PC-3 (cell line): ENCODE results near the gene HOXB13. TPM values are rescaled to one million over a fixed set of nuclear protein-coding genes. Genes with fewer than 3 reads are reported as not detected.

Source experiments
- ATAC-seq: fragments of 200-7000 bp; cut with Tn5 transposase; 2 replicates; pipeline ENCODE4 v1.9.1; 2020; ENCODE audit warnings: mild to moderate bottlenecking, moderate library complexity
- BruUV-seq: library from RNA; stranded (reverse); fragments of 400-500 nt; replicated peaks from 2 replicates; lab custom pipeline; 2021; lab: Mats Ljungman, UMichigan
- CTCF ChIA-PET: fragments of 300-600 bp; sonication (Branson Sonifier 250); formaldehyde crosslinking; loops from one replicate; lab custom pipeline; 2022; ENCODE audit warnings: antibody characterized with exemption; lab: Charles Lee
- POLR2A ChIA-PET: fragments of 300-600 bp; sonication (Branson Sonifier 250); formaldehyde crosslinking; loops from one replicate; lab custom pipeline; 2022; ENCODE audit warnings: antibody characterized with exemption; ENCODE audit not compliant: unreplicated experiment; lab: Charles Lee
- DNase-seq: peaks from one replicate; pipeline ENCODE4 v3.0.0-alpha.2; 2015
- H2AFZ ChIP-seq: fragments of 300-600 bp; sonication (generic); 2 replicates; pipeline ENCODE4 v1.6.0; 2016; ENCODE audit warnings: antibody characterized with exemption, low read length
- H3F3A ChIP-seq: fragments of 300-600 bp; sonication (generic); one replicate; pipeline ENCODE4 v1.6.0; 2017; ENCODE audit warnings: antibody characterized with exemption, low read length, control low read depth, mild to moderate bottlenecking; ENCODE audit not compliant: unreplicated experiment
- H3K27ac ChIP-seq: fragments of 300-600 bp; sonication (generic); 2 replicates; pipeline ENCODE4 v1.5.1; 2016; ENCODE audit warnings: mild to moderate bottlenecking, low read length
- H3K27me3 ChIP-seq: fragments of 300-600 bp; sonication (generic); 2 replicates; pipeline ENCODE4 v1.6.1; 2016; ENCODE audit warnings: low read length, mixed read lengths
- H3K36me3 ChIP-seq: fragments of 300-600 bp; sonication (generic); 2 replicates; pipeline ENCODE4 v1.6.1; 2016; ENCODE audit warnings: low read depth, mixed run types, low read length, mixed read lengths
- H3K4me1 ChIP-seq: fragments of 300-600 bp; sonication (generic); 2 replicates; pipeline ENCODE4 v1.5.1; 2016; ENCODE audit warnings: low read length; ENCODE audit not compliant: insufficient read depth
- H3K4me2 ChIP-seq: fragments of 300-600 bp; sonication (generic); 2 replicates; pipeline ENCODE4 v1.6.0; 2016; ENCODE audit warnings: low read length
- H3K4me3 ChIP-seq: fragments of 300-600 bp; sonication (generic); 2 replicates; pipeline ENCODE4 v1.5.1; 2016; ENCODE audit warnings: mild to moderate bottlenecking, low read length, mixed read lengths
- H3K79me2 ChIP-seq: fragments of 300-600 bp; sonication (generic); 2 replicates; pipeline ENCODE4 v1.6.1; 2017; ENCODE audit warnings: low read length, mixed read lengths
- H3K9ac ChIP-seq: fragments of 300-600 bp; sonication (generic); 2 replicates; pipeline ENCODE4 v1.6.0; 2016; ENCODE audit warnings: mild to moderate bottlenecking, low read length
- H3K9me2 ChIP-seq: fragments of 300-600 bp; sonication (generic); replicated peaks from 2 replicates; pipeline ENCODE4 v1.6.1; 2016; ENCODE audit warnings: mixed run types, low read length, mixed read lengths
- H3K9me3 ChIP-seq: fragments of 300-600 bp; sonication (generic); 2 replicates; pipeline ENCODE4 v1.6.1; 2016; ENCODE audit warnings: low read length, mixed read lengths
- H4K20me1 ChIP-seq: fragments of 300-600 bp; sonication (generic); 2 replicates; pipeline ENCODE4 v1.6.1; 2016; ENCODE audit warnings: low read length, mixed read lengths
- EZH2 ChIP-seq: fragments of 300-600 bp; sonication (generic); IDR thresholded peaks from one replicate; pipeline ENCODE4 v1.6.1; 2017; ENCODE audit warnings: antibody characterized with exemption, mild to moderate bottlenecking, low read length; ENCODE audit not compliant: unreplicated experiment
- EZH2phosphoT487 ChIP-seq: fragments of 300-600 bp; sonication (generic); IDR thresholded peaks from 2 replicates; pipeline ENCODE4 v1.6.1; 2018; ENCODE audit warnings: mild to moderate bottlenecking, antibody characterized with exemption, low read length, borderline replicate concordance
- intact Hi-C: fragments of 100-400 bp; cut with micrococcal nuclease; formaldehyde crosslinking; loops from 2 replicates; pipeline ENCODE4 v1.9.0; 2023
- total RNA-seq: library from RNA; depleted of rRNA; stranded (reverse); fragments of >200 nt; gene quantifications from 2 replicates; pipeline ENCODE4 v1.2.3, GENCODE V29; 2014
- TF ChIP-seq, protein P1 (sequence below): fragments of 300-600 bp; sonication (generic); conservative IDR thresholded peaks from 2 replicates; pipeline ENCODE4 v1.5.1; 2017; ENCODE audit warnings: antibody characterized with exemption, low read depth, mild to moderate bottlenecking, low read length

Gene HOXB13
- total RNA-seq, 1 experiment from 2014 or later = 80.8 TPM

DNA sequence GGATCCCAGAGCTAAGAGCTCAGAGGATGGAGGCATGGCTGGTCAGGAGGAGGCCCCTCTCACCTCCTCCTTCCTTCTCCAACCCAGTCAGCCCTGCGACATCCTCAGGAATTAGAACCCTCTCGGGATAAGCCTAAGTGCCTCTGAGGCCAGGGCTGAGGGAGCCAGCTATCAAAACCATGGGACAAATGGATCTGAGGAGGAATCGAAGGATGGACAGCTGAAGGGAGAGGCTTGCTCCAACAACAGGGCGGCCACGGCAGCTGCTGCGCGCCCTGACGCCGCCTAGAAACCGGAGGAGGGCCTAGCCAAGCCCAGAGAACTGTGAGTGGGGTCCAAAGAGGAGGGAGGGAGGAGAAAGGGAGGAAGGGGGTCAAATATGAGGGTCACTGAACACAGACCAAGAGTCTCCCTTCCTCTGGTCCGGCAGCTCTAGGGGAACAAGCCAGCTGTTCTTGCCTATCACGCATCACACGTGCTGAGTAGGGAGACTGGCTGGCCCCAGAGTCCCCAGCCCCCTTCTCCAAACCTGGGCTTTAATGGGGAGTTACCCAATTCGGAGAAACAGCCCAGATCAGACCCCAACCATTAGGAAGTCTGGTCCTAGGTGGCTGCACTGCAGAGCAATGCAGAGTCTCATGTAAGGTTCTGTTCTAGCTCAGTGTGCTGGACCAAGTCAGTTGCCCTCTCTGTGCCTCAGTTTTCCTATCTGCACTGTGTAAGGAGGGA lies 5.9 kb upstream of the HOXB13 start:
- Histone ChIP-seq H3K36me3 (no peaks in the 10 kb centered on the region), H3K79me2 (peaks cover 81% of the 10 kb centered on the region), H3K4me2 (peak overlapping the region; percentile 85), H3K27ac (peak overlapping the region; percentile 56), H4K20me1 (no peaks in the 10 kb centered on the region), H3K9me3 (no peaks in the 10 kb centered on the region), H3K9me2 (no peaks in the 10 kb centered on the region), H3K9ac (peak overlapping the region; percentile 79), H3K4me1 (peaks cover 79% of the 10 kb centered on the region), H3K4me3 (peak overlapping the region; percentile 65), H2AFZ (peak overlapping the region; percentile 89), H3F3A (no peaks in the 10 kb centered on the region), H3K27me3 (no peaks in the 10 kb centered on the region)
- peak; percentile 11 for ATAC-seq
- POLR2A ChIA-PET = interaction anchor here (0.6 to 1.6 kb wide), 5 partner anchors 10 to 15 kb away, joined by 4 to 6 read pairs (median 6); partner anchors contain the start of gene PRAC1
- BruUV-seq = no TSS peak
- TF ChIP-seq, protein P1, sequence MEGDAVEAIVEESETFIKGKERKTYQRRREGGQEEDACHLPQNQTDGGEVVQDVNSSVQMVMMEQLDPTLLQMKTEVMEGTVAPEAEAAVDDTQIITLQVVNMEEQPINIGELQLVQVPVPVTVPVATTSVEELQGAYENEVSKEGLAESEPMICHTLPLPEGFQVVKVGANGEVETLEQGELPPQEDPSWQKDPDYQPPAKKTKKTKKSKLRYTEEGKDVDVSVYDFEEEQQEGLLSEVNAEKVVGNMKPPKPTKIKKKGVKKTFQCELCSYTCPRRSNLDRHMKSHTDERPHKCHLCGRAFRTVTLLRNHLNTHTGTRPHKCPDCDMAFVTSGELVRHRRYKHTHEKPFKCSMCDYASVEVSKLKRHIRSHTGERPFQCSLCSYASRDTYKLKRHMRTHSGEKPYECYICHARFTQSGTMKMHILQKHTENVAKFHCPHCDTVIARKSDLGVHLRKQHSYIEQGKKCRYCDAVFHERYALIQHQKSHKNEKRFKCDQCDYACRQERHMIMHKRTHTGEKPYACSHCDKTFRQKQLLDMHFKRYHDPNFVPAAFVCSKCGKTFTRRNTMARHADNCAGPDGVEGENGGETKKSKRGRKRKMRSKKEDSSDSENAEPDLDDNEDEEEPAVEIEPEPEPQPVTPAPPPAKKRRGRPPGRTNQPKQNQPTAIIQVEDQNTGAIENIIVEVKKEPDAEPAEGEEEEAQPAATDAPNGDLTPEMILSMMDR = no peak
- TF ChIP-seq EZH2phosphoT487 (no peak), EZH2 (no peak)
- CTCF ChIA-PET = interaction anchor here (1.4 to 1.6 kb wide), 2 partner anchors 10 to 56 kb away, joined by 4 to 5 read pairs; no protein-coding TSS in a partner anchor
- intact Hi-C loops = loop anchor here (5.0 kb wide), 1 partner anchor 58 kb away; no protein-coding TSS in a partner anchor
- peak; percentile 42 for DNase-seq

- peak; percentile 8 for ATAC-seq
- POLR2A ChIA-PET = interaction anchor here (1.2 to 1.6 kb wide), 2 partner anchors 10 to 11 kb away, joined by 4 to 6 read pairs; partner anchors contain the start of gene PRAC1
- peaks cover 77% of the 10 kb centered on the region for H3K4me1 ChIP-seq
- H3K9me2 ChIP-seq = no peaks in the 10 kb centered on the region
- intact Hi-C loops = loop anchor here (2.0 kb wide), 1 partner anchor 13 kb away; no protein-coding TSS in a partner anchor
- no peaks in the 10 kb centered on the region for H3K36me3 ChIP-seq
- peaks cover 2% of the 10 kb centered on the region for H3F3A ChIP-seq
- peaks cover 77% of the 10 kb centered on the region for H3K79me2 ChIP-seq
- H3K9ac ChIP-seq = peak overlapping the region; percentile 79
- TSS peak; percentile 76 for BruUV-seq
- peak overlapping the region; percentile 65 for H3K4me3 ChIP-seq
- peak overlapping the region; percentile 85 for H3K4me2 ChIP-seq
- no peaks in the 10 kb centered on the region for H4K20me1 ChIP-seq
- peak overlapping the region; percentile 89 for H2AFZ ChIP-seq
- peak; percentile 63 for DNase-seq
- CTCF ChIA-PET = interaction anchor here (1.4 to 1.6 kb wide), 2 partner anchors 10 to 55 kb away, joined by 4 to 5 read pairs; no protein-coding TSS in a partner anchor
- H3K27ac ChIP-seq = peak overlapping the region; percentile 56
- no peak for TF ChIP-seq EZH2phosphoT487
- no peaks in the 10 kb centered on the region for H3K9me3 ChIP-seq
- H3K27me3 ChIP-seq = no peaks in the 10 kb centered on the region
Observed at GRCh38 chr17:48733632-48734328, 5.2 kb upstream of the HOXB13 start.
